Testis (tissue), 3 donors: ENCODE data around the gene LIMK2. TPM values are rescaled to one million over a fixed set of nuclear protein-coding genes. Genes with fewer than 3 reads are reported as not detected.

Experiments used
- DNase-seq: peaks from one replicate; pipeline ENCODE4 v3.0.0-alpha.2; 2019
- H3K27ac ChIP-seq, 2 donors: fragments of 200-600 bp; sonication (generic); one replicate each; pipeline ENCODE4 v1.5.1; 2019
- H3K27me3 ChIP-seq: fragments of 200-600 bp; sonication (generic); one replicate; pipeline ENCODE4 v1.5.1; 2019
- H3K36me3 ChIP-seq: fragments of 200-600 bp; sonication (generic); one replicate; pipeline ENCODE4 v1.5.1; 2017; ENCODE audit warnings: low read depth; ENCODE audit errors: missing control alignments
- H3K4me1 ChIP-seq: fragments of 200-600 bp; sonication (generic); one replicate; pipeline ENCODE4 v1.5.1; 2019
- H3K4me3 ChIP-seq, 2 donors: fragments of 200-600 bp; sonication (generic); one replicate each; pipeline ENCODE4 v1.5.1; 2017 to 2019
- H3K9me3 ChIP-seq: fragments of 200-600 bp; sonication (generic); one replicate; pipeline ENCODE4 v1.5.1; 2017
- CTCF ChIP-seq, 3 experiments: fragments of 450-650 bp in 2 of 3; fragments of 200-600 bp in 1 of 3; sonication (generic) in 1 of 3; IDR thresholded peaks; one replicate each; pipeline ENCODE4 v1.5.1; 2016 to 2019; ENCODE audit warnings: antibody characterized with exemption in 3 of 3, mild to moderate bottlenecking in 2 of 3, moderate library complexity in 1 of 3
- POLR2A ChIP-seq: fragments of 450-650 bp; IDR thresholded peaks from one replicate; pipeline ENCODE4 v1.6.1; 2017; ENCODE audit warnings: antibody characterized with exemption, mild to moderate bottlenecking, moderate library complexity
- WGBS, 2 donors: methylation state at CpG; one replicate each; pipeline ENCODE4 v1.1.5; 2018; 5-methylcytosine and 5-hydroxymethylcytosine counted together
- intact Hi-C: fragments of 100-400 bp; cut with DNase I; formaldehyde crosslinking; loops from one replicate; pipeline ENCODE4 v1.15.1; 2023; ENCODE audit warnings: low total_unique reads
- polyA plus RNA-seq: library from polyadenylated mRNA; stranded (reverse); fragments of 350-450 nt; fragmentation: Illumina TruSeq; extraction: RNeasy Lipid Tissue Mini Kit (QIAGEN cat#74804); gene quantifications from one replicate; pipeline ENCODE4 v1.2.3, GENCODE V29; 2014; ENCODE audit warnings: low read depth, low replicate concordance; ENCODE audit not compliant: insufficient read depth
- total RNA-seq, 2 donors: library from RNA; depleted of rRNA; stranded (reverse); fragments of >200 nt; gene quantifications; one replicate each; pipeline ENCODE4 v1.2.3, GENCODE V29; 2016

Gene LIMK2
- total and polyA plus RNA-seq, 3 donors from 2014 or later = 51.7 to 101 (median 94.0) TPM

- peaks cover 36% of the 10 kb centered on the region for H3K4me1 ChIP-seq
- TF ChIP-seq CTCF (IDR thresholded peaks at IDR 0.05) (peak in 1 of 3 experiments; percentile 17), POLR2A (peak; percentile 90)
- H3K9me3 ChIP-seq = no peaks in the 10 kb centered on the region
- intact Hi-C loops = no loop called here
- 0 to 1% methylated on average over 37 to 75 of the region's 95 CpGs for WGBS, 2 donors
- no peaks in the 10 kb centered on the region for H3K36me3 ChIP-seq
- H3K27me3 ChIP-seq = no peaks in the 10 kb centered on the region
- peak overlapping the region; percentile 85 to 94 for H3K4me3 ChIP-seq
- DNase-seq = peak; percentile 98
- peak overlapping the region; percentile 98 to 99 for H3K27ac ChIP-seq
These were observed 78.7 kb downstream of the LIMK2 start for GRCh38 chr22:31290494-31291471.

DNA sequence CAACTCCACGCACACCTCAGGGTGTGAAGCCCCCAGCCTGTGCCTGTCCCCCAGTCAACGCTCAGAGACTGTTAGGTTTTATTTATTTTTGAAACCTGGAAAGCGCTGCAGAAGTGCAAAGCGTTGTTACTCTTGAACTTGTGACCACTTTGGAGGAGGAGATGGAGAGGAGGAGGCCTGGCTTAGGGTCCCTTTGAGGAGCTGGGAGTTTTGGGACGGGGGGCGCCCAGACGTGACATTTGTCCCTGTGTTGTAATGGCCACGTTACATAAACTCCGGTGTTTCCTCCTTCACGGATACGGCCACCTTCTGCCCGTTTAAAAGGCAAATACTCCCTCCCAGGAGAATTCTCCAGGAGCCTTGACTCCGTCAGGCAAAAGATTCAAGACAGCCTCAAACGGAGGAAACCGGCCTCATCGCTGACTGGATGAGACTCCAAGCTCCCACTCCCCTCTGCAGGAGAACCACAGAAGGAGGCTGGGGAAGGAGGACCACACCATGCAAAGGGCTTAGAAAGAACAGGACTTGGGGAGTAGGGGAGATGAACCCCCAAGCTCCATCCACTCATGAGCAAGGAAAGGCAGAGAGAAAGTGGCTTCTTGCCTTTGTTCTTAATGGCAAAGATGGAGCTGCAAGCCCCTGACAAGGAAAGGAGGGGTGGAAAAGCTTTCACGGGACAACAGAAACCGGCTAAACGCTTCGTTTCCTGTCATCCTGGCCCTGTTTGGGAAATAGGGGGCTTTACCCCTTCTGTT, 79.6 kb downstream of the LIMK2 start:
- H3K27ac ChIP-seq = peak overlapping the region; percentile 98 to 99
- no peaks in the 10 kb centered on the region for H3K27me3 ChIP-seq
- no peaks in the 10 kb centered on the region for H3K9me3 ChIP-seq
- DNase-seq = no peak
- WGBS, 2 donors = 0 to 1% methylated on average over 20 of the region's 20 CpGs
- intact Hi-C loops = no loop called here
- H3K36me3 ChIP-seq = no peaks in the 10 kb centered on the region
- TF ChIP-seq CTCF (IDR thresholded peaks at IDR 0.05) (no peak), POLR2A (no peak)
- peak overlapping the region; percentile 85 to 94 for H3K4me3 ChIP-seq
- peaks cover 44% of the 10 kb centered on the region for H3K4me1 ChIP-seq

DNA sequence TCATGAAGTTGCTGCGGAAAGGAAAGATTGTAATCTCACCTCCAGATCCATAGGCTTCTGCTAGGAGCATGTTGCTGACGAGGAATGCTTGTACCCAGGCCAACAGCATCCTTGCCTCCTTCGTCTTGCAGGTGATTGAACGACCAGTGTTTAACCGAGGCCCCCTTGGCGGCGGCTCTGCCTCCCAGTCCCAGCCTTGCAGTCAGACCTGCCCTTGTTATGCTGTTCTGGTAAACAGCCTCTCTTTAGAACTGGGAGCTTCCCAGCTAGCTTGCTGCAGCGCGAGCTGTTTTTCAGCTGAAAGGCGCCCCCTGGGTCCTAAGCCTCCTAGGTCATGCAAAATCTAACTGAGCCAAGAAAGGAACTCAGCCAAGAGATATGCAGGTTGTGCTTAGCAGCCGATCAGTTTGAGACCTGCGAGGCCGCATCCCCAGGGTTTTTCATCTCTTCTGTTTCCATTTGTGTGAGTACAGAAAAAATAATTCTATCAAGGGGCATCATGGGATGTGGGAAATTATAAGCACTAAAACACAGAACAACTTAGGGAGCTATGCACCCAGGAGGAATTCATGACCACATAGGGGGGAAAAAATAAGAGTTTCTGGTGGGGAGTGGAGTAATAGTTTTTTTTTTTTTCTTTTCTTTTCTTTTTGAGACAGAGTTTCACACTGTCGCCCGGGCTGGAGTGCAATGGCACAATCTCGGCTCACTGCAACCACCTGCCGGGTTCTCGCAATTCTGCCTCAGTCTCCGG, 80.3 kb downstream of the LIMK2 start, which contains the start of gene PIK3IP1:
PIK3IP1 (minus strand) TSS at position 253 of the 754 bp plus-strand sequence; CDS start at position 109, 144 bp downstream.
- intact Hi-C loops = no loop called here
- 9 to 11% methylated on average over 19 of the region's 19 CpGs for WGBS, 2 donors

More for the DNA sequence above, 80.3 kb downstream of the LIMK2 start, which contains the start of gene PIK3IP1:
- peaks cover 49% of the 10 kb centered on the region for H3K4me1 ChIP-seq
- no peaks in the 10 kb centered on the region for H3K36me3 ChIP-seq
- peak; percentile 34 to 75 (median 57) for TF ChIP-seq CTCF (IDR thresholded peaks at IDR 0.05)
- peak; percentile 86 for TF ChIP-seq POLR2A
- H3K4me3 ChIP-seq = peak within 1 kb of the TSS; percentile 85 to 94
- no peaks in the 10 kb centered on the region for H3K9me3 ChIP-seq
- peak; percentile 97 for DNase-seq
- peak within 1 kb of the TSS; percentile 98 to 99 for H3K27ac ChIP-seq
- H3K27me3 ChIP-seq = no peaks in the 10 kb centered on the region
